ENCODE measurements around the gene DRAM1. TPM values are rescaled to one million over a fixed set of nuclear protein-coding genes. Genes with fewer than 3 reads are reported as not detected.

The DRAM1 gene
- total RNA-seq, 1 experiment from 2014 or later = 6.5 TPM

DNA sequence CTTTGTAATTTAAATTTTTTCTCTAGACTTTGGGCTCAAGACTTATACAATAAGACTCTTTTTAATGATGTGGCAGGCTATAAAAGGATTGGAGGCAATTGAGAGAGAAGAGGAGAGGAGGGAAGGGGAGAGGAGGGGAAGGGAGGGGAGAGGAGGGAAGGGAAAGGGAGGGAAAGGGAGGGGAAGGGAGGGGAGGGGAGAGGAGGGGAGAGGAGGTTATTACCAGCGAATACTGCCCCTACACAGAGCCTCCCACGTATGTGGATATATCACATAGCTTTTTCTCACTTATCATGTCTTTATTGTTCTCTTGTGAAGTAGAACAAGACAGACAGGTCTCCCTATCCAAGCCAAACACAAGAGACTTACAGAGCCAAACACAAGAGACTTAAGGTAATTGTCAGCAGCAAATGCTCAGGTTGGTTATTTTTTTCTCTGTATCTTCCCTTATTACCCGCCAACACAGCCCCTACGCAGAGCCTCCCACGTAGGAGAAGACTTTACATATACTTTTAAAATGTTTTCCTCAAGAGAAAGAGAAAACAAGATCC is 63.1 kb downstream of the DRAM1 start:
- no peak overlapping the region for H2BK15ac ChIP-seq (ENCODE audit: low read depth, low read length)
- H3K9me3 ChIP-seq (ENCODE audit: control insufficient read depth, low read depth, low read length) = no peaks in the 10 kb centered on the region
- Mint-ChIP-seq H3K4me3 (no peak overlapping the region), H3K27ac (peak overlapping the region in 1 of 3 experiments; percentile 32; a peak in 2 of 7 replicates), H3K36me3 (ENCODE audit: insufficient read depth in 1 of 3, low read depth in 3 of 3) (no peaks in the 10 kb centered on the region), H3K9me3 (no peaks in the 10 kb centered on the region), H3K4me1 (peaks cover 7 to 15% of the 10 kb centered on the region in 2 experiments), H3K27me3 (ENCODE audit: low read depth) (no peaks in the 10 kb centered on the region)
- H2AFZ ChIP-seq (ENCODE audit: low read length) = no peak overlapping the region
- no peak for DNase-seq
- no peak overlapping the region for H2BK5ac ChIP-seq (ENCODE audit: insufficient read length, low read length)
- H4K91ac ChIP-seq (ENCODE audit: insufficient read length, low read depth, low read length) = no peak overlapping the region
- no peak overlapping the region for H3K27ac ChIP-seq (ENCODE audit: insufficient read length, low read depth, low read length)
- H3K23ac ChIP-seq (ENCODE audit: insufficient read length, low read depth, low read length) = no peak overlapping the region
- no peaks in the 10 kb centered on the region for H3K23me2 ChIP-seq (ENCODE audit: insufficient read length, low read depth, low read length, poor library complexity, severe bottlenecking)
- no peak overlapping the region for H2BK120ac ChIP-seq (ENCODE audit: low read depth, low read length, poor library complexity, severe bottlenecking)
- no CpG with 5 or more reads among the region's 5 CpGs for WGBS (ENCODE audit: extremely low coverage, insufficient read length, low lambda C conversion rate)
- H3K4ac ChIP-seq (ENCODE audit: low read depth, low read length) = no peak overlapping the region
- H3K56ac ChIP-seq (ENCODE audit: insufficient read length, low read depth, low read length) = no peak overlapping the region
- H4K5ac ChIP-seq (ENCODE audit: insufficient read length, low read depth, low read length) = no peak overlapping the region
- H3K18ac ChIP-seq (ENCODE audit: insufficient read length, low read depth, low read length) = no peak overlapping the region
- TF ChIP-seq, protein P1, sequence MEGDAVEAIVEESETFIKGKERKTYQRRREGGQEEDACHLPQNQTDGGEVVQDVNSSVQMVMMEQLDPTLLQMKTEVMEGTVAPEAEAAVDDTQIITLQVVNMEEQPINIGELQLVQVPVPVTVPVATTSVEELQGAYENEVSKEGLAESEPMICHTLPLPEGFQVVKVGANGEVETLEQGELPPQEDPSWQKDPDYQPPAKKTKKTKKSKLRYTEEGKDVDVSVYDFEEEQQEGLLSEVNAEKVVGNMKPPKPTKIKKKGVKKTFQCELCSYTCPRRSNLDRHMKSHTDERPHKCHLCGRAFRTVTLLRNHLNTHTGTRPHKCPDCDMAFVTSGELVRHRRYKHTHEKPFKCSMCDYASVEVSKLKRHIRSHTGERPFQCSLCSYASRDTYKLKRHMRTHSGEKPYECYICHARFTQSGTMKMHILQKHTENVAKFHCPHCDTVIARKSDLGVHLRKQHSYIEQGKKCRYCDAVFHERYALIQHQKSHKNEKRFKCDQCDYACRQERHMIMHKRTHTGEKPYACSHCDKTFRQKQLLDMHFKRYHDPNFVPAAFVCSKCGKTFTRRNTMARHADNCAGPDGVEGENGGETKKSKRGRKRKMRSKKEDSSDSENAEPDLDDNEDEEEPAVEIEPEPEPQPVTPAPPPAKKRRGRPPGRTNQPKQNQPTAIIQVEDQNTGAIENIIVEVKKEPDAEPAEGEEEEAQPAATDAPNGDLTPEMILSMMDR (conservative IDR thresholded peaks at IDR 0.05) = no peak
- H2BK20ac ChIP-seq (ENCODE audit: low read depth, low read length, poor library complexity, severe bottlenecking) = no peak overlapping the region
- H3K4me2 ChIP-seq (ENCODE audit: insufficient read depth, insufficient read length, low read length) = no peak overlapping the region
- no peak overlapping the region for H2BK12ac ChIP-seq (ENCODE audit: insufficient read length, low read depth, low read length)
- no peaks in the 10 kb centered on the region for H3K79me1 ChIP-seq (ENCODE audit: insufficient read depth, low read depth, low read length, poor library complexity, severe bottlenecking)
- no peaks in the 10 kb centered on the region; the same call in 1 of the 2 replicates for H3K4me1 ChIP-seq (ENCODE audit: insufficient read depth, low read length)
- no peak overlapping the region for H3T11ph ChIP-seq (ENCODE audit: low read length)
- no peak overlapping the region for H3K9ac ChIP-seq (ENCODE audit: extremely low read depth, insufficient read length, low read length)
- H2AK5ac ChIP-seq (ENCODE audit: insufficient read length, low read length) = no peak overlapping the region
- H3K27me3 ChIP-seq (ENCODE audit: insufficient read depth, low read length) = no peaks in the 10 kb centered on the region
- H3K79me2 ChIP-seq (ENCODE audit: insufficient read depth, low read length) = no peaks in the 10 kb centered on the region
- H4K20me1 ChIP-seq (ENCODE audit: control insufficient read depth, insufficient read depth, insufficient read length) = no peaks in the 10 kb centered on the region
- no peak overlapping the region for H3K14ac ChIP-seq (ENCODE audit: insufficient read depth, low read length)
- no peak overlapping the region for H4K8ac ChIP-seq (replicated peaks; ENCODE audit: insufficient read length, low read depth, low read length)
